Stimulated activated CD8-positive, alpha-beta memory T cell treated with anti-CD3 and anti-CD28 coated beads, Interleukin-7, amount 100 ng/mL, for 4 hours (primary cell): Measurements from ENCODE around the gene SPECC1.
"Not testable (repeated sequence)": the region's sequence is repeated elsewhere in the genome, so short reads cannot be mapped to it uniquely, and the experiment has no call there.

Source experiments
- DNase-seq, 2 donors: peaks; one replicate each; pipeline ENCODE4 v3.0.0-alpha.2; 2020; ENCODE audit warnings: low read depth in 2 of 2

Gene SPECC1

DNA sequence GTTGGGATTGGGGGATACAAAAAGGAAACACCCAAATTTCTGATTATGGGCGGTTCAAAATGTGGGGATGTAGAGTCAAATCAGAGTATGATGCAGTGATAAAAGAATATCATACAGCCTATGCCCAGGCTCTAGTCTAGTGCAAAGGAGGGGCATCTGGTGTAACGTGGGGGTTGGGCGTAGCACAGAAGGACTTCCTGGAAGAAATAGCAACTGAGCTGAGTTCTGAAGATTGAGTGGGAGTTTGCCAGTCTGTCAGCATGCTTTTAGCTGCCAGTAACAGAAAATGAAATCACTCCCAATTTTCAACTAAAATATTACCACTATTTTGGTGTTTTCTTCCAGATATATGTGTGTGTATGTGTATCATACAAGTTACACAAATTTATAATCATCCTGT is 196.9 kb downstream of the SPECC1 start:
- peak in 1 of 2 donors; percentile 24 for DNase-seq

DNA sequence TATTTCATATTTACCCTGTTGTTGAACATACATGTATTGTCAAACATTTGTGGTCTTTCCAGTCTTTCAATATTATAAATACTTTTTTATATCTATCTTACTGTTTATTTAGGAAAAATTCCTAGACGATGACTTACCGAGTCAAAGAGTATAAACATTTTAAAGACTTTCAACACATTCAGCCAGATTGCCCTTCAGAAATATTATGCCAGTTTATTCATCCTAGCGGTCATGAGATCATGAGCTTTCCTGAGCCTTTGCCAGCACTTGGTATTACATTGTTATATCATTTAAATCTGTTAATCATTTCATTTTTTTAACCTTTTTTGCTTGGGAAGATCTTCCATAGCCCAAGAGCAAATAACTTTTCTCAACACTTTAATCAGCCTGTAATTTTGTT is 197.4 kb downstream of the SPECC1 start:
- no peak for DNase-seq

DNA sequence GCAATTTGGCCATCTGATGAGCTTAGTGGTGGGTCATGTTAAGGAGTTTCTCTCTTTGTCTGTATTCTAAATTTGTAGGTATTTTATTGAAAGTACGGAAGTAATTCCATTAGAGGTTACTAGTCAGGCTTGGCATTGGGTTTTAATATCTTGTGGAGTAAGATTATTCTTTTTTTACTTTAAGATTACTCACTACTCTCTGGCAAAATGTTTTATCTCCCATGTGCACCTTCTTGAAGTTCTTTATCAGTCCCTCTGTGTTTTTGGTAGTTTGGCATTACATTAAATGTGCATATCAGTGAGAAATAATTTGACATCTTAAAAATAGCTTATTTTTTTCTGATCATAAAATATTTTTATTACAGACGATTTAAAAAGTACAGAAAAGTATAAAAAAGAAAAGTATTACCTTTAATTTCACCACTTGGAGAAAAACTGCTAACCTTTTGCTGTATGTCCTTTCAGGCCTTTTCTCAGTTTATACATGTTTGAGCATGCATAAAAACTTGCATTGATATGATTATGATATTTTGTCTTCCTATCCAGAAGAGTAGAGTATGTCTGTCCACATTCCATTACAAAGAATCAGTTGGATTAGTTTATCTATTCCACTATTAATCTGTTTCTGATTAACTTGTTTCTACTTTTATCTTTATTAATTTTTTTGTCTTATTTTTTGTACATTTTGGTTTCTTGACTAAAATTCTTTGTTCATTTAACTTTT is 198.3 kb downstream of the SPECC1 start:
- no peak for DNase-seq

DNA sequence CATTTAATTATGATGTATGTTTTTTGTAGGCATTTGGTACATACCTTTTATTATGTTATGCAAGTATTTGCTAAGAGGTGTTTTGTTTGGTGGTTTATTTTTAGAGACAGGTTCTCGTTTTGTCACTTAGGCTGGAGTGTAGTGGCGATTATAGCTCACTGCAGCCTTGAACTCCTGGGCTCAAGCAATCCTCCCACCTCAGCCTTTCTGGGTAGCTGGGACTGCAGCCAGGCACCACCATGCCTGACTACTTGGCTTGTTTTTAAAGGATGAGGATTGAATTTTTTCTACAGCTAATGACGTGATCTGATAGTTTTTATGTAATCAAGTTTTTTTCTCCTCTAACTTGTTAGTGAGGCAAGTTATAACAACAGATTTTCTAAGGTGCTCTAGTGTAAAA is 199.6 kb downstream of the SPECC1 start:
- DNase-seq: no peak

DNA sequence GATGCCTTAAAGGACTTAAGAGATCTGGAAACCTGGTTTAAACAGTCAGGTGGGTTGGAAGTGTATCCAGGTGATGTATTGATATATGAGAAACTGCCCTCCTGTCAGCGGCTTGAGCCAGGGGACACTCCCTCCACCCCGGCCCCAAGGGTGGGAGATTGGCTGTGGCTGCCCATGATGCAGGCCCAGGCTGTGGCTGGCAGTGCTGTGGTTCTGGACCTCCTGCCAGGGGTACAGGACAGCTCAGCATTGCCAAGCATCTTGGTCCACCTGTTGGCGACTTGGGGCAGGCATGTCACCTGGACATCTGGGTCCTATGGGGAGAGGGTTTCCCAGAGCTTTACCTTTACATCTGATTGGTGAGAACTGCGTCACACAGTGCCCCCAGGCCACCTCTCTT is 201.0 kb downstream of the SPECC1 start:
- DNase-seq: no peak

DNA sequence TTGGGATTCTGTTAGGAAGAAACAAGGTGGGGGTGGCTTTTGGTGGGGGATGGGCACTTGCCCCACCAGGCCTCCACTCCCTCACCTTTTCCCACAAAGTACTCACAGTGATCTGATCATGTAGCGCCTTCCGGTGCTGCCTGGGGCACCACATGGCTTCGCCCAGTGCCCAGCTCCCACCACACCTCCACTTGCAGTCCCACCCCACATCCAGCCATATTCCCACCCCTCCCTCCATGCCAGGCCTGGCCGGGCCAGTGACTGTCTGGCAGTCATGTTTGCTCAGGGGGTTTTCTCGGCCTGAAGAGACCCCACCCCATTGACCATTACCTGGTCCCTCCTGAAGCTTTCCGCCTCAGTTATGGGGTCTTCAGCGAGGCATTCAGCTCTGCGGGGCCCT is 201.5 kb downstream of the SPECC1 start:
- DNase-seq: no peak

DNA sequence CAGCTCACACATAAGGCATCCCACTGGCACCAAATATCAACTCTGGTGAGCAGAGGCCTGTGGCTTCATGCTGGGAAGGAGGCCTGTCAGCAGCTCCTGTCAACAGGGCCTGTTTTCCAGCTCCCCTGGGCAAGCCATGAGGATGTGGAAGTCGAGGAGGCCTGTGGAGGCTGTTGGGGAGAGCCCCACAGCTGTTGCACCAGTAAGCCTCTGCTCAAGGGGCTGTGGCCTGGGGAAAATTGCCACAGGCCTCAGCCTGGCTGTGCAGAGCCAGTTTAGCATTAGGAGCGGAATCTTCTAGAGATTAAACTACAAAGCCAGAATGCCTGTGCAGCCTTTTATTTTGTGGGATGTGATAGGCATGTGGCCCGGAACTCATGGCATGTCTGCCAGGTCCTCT is 202.1 kb downstream of the SPECC1 start:
- DNase-seq: no peak

DNA sequence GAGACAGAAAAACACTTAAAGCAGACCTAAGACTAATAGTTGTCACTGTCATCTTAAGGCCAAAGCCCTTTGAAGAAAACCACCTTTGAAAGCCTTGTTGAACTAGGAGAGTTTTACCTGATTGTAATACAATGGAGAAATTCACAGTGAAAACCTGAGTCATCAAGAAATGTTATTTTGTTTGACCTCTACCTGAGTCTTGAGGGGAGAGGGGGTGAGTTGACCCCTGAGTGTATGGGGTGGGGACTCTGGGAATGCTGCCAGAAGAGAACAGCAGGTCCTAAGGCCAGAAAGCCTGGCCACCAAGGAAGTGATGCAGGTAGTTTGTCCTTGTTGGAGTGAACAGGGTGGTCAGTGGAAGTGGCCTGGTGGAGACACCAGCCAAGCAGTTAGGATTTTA is 204.3 kb downstream of the SPECC1 start:
- DNase-seq: no peak

DNA sequence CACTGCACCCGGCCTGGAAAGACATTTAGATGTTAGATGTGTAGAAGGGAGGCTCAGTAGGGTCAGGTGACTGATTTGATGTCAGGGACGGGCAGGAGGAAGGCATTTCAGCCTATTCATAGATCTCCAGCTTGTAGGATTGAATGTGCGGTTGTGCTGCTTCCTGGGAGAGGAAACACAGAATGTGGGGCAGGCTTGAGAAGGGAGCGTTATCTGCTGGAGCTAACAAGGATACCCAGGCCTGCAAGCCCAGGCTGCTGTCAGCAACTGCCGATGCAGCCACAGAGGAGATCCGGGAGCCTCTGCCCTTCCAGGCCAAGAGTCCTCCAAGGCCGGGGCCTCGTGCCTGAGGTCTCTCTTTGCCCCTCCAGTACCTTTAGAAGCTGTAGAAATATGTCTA is 205.6 kb downstream of the SPECC1 start:
- no peak for DNase-seq

DNA sequence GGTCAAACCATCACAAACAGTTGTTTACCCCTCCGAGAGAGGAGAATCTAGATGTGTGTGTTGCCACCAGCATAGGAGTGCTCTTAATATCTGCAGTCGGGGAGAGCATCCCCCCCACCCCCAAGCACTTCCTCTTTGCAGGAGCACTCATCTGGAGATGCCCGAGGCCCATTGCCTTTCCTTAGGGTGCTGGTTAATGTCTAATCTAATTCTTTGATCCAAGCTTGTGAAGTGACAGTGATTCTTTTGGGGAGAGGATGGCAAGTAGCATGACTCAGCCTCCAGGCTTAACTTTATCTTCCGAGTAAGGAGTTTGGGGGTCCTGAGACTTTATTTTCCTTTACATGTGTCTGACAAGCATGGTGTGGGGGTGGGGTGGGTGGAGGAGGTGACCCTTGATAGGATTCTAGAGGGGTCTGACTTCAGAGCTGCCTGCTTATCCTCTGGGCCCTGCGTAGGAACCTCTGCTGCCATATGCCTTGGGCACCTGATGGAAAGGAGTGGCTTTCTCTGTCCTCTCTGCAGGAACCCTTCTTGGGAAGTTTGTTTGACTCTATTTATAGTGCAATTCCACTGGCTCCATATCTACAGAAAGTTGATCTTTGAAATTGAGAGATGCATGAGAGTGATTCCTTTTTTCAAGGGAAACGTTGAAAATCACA is 207.1 kb downstream of the SPECC1 start:
- DNase-seq: no peak

DNA sequence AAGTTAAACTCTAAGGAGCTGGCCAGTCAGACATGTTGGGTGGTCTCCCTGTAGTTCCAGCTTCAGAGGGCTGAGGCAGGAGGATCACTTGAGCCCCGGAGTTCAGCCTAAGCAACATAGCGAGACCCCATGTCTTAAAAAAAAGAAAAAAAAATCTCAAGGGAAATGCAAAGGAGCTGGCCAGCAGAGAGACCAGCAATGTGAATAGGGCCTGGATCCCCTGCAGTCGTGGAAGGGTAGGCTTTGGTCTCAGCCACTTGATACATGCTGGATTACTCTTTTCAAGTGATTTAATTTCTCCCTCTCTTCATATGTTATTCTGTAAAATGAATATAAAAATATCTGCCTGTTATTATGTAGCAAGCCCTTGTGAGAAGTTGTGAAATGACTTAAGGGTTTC is 207.7 kb downstream of the SPECC1 start:
- DNase-seq: no peak

DNA sequence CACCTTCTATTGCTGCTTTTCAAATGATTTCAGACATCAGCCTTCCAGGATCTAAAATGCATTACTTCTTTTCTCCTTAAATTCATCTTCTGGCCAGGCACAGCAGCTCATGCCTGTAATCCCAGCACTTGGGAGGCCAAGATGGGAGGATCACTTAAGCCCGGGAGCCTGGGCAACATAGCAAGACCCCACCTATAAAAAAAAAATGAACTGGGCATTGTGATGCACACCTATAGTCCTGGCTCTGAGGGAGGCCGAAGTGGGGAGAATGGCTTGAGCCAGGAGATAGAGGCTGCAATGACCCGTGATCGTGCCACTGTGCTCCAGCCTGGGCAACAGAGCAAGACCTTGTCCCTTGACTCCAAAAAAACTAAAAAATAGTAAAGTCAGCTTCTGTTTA is 208.5 kb downstream of the SPECC1 start:
- DNase-seq: no peak

DNA sequence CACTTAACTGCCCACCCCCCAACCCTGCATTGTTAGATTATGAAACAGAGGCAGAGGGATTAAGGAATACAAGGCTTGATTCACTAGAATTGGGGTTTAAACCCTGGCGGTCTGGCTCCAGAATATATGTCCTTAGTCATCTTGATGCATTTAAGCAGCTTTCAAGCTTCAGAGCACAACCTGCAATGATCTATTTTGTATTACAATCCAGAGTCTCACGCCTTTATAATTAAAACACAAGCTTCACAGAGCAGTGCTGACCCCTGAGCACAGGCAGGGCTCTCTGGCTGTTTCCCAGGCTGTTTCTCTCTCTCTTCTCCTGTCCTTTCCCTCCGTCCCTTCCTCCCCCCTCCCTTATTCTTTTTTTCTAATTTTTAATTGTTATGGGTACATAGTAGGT is 209.1 kb downstream of the SPECC1 start:
- no peak for DNase-seq

DNA sequence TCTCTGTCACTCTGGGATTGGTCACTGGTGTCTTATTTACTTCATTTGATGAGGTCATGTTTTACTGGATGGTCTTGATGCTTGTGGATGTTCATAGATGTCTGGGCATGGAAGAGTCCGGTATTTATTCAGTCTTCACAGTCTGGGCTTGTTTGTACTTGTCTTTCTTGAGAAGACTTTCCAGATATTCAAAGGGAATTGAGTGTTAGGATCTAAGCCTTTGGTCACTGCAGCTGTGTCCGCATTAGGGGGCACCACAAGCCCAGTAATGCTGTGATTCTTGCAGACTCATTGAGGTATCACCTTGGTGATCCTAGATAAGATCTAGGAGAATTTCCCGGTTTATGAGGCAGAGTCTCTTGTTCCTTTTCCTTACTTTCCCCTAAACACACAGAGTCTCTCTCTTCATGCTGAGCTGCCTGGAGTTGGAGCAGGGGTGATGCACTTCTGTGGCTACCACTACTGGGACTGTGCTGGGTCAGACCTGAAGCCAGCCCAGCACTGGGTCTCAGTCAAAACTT is 214.7 kb downstream of the SPECC1 start:
- no peak for DNase-seq

DNA sequence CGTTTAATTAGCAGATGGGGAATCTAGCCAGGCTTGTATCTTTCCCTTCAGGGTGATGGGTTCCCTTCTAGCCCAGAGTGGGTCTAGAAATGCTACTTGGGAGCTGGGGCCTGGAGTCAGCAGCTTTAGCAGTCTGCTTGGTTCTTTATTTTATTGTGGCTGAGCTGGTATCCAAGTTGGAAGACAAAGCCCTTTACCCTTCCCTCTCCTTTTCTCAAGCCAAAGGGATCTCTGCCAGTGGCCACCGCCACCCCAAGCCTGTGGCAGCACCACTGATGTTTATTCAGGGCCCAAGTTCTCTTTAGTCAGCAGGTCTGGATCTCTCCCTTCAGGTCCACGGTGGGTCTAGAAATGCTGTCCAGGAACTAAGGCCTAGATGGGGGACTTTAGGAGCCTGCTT is 215.2 kb downstream of the SPECC1 start:
- DNase-seq: no peak

DNA sequence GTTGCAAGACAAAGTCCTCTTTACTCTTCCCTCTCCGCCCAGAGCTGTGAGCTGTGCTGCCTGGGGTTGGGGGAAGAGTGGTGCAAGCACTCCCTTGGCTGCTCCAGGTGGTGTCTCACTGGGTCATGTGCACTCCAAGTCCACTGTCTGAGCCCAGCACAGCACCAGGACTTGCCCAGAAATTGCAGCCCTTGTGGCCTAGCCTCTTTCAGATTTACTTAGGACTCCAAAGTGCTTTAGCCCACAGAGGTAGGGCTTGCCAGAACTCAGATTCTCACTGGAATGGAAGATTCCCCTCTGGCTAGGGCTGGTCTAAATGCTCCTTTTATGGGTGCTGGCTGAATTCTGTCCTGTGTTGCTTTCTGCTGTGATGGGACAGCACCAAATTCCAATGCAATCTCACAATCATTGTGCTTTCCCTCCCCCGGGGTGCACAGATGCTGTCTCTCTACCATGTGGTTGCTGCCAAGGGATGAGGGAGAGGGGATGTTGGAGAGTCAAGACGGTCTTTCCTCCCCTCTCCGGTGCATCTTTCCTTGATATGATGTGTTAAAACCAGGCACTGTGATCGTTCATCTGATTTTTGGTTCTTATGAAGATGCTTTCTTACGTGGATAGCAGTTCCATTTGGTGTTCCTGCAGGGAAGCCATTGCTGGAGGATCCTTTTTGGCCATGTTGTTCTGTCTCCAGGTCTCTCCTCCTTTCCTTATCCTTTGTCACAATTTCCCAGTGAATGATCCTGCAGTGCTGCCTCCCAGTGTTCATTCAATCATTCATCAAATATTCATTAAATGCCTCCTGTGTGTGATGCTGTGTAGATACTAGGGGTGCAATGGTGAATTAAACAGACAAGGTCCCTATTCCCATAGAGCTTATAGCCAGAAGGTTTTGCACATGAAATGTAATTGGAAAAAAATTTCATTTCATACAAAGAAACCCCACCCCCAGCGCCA is 216.3 kb downstream of the SPECC1 start:
- no peak for DNase-seq

DNA sequence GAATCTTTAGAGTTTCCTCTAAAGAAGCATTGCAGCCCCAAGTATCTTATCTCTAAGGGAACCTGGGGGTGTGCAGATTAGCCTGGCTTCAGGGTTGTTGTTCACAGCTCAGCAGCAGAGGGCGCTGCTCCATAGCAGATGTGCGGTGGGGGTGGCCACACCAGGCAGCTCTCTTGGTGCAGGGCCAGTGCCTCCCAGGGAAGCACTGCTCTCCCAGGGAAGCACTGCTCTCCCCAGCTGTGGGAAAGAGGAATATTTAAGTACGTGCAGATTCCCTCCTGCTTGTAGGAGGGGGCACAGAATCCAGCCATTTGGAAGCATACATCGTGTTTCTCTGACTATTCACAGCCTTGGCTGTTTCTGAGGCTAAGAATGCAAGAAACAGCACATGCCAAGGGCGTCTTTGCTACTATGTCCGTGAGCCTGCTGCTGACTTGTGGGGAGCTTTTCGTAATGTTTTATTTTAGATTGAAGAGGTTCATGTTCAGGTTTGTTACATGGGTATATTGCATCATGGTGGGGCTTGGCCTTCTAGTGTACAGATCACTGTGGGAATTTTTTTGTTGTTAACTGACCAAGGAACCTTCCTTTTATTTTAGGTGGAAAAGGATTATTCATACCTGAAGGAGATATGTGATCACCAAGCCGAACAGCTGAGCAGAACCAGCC is 217.8 kb downstream of the SPECC1 start:
- DNase-seq: peak; percentile 55 to 56

DNA sequence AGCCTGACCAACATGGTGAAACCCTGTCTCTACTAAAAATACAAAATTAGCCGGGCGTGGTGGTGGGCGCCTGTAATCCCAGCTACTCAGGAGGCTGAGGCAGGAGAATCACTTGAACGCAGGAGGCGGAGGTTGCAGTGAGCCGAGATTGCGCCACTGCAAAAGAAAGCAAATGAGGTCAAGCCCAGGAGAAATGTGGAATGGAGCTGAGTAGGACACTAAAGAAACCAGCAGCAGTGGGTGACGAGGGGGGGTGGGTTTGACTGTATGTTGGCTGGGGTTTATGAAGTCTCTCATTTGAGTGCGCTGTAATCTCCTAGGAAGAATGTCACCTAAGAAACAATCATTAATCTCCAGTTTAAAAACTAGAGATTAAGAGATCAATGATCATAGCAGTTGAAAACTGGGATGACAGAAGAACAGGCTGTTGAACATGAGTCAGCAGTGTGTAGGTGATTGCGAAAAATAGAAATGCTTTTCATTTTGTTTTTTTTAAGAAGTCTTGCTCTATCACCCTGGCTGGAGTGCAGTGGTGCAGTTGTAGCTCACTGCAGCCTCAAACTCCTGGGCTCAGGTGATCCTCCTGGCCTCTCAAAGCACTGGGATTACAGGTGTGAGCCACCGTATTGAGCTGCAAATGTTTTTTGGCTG is 218.7 kb downstream of the SPECC1 start:
- not testable (repeated sequence) for DNase-seq

DNA sequence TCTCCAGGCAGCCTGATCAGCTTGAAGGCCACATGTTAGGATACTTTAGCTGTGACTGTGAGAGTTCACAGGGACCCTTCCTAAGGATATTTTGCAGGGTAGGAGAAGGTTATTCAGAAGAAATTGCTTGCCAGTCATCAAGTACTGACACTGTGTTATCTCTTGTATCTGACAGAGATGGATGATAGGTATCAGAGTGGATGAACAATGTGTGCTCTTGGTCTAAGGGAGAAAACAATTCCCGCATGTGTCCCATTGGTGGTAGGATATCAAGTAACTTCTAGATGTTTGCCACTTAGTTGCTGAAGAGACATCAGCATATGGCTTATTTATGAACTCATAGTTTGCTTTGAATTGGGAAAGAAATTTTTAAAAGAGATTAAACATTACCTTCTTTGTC is 219.3 kb downstream of the SPECC1 start:
- DNase-seq: no peak

DNA sequence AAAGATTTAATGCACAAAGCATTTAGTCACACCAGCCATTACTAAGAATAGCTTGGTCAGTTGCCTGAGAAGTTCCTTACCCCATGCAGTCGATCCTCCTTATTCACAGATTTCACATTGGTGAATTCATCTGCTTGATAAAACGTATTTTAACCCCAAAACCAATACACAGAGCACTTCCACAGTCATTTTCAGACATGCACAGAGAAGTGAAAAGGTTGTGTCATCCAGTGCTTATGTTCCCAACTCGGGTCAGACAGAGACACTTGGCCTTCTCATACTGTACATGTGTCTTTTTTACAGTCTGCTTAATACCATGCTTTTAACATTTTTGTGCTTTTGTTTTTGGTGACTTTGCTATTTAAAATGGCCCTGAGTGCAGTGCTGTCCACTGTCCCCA is 219.7 kb downstream of the SPECC1 start:
- no peak for DNase-seq

DNA sequence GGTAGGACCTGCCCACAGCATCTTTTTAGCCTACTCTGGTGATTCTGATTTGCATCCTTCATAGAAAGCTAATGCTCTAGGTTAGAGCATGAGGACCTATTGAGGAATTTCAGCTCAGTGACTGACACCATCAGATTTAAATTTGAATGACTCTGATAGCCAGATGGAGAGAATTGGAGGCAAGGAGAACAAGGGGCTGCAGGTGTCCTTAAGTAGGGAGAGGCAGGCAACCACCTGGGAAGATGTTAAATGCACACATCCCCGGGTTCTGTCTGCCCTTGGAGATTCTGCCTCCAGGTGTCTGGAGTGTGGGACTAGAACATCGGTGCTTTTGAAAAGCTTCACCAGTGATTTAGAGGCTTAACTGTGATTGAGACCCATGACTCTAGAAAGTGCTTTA is 221.8 kb downstream of the SPECC1 start:
- no peak for DNase-seq
